Tibial artery (tissue), 4 donors: Measurements from ENCODE around the gene GAPVD1.
"Not testable (repeated sequence)": the region's sequence is repeated elsewhere in the genome, so short reads cannot be mapped to it uniquely, and the experiment has no call there.

Experiments
- DNase-seq, 2 donors: peaks; one replicate each; pipeline ENCODE4 v3.0.0-alpha.2; 2019
- H3K27ac ChIP-seq, 2 donors: fragments of 200-600 bp; sonication (generic) in 1 of 2; 1 replicate in 1 of 2; 2 replicates in 1 of 2; pipeline ENCODE4 v1.5.1; 2018 to 2019; ENCODE audit warnings: mild to moderate bottlenecking in 1 of 2
- H3K27me3 ChIP-seq, 2 donors: fragments of 200-600 bp; sonication (generic) in 1 of 2; one replicate each; pipeline versions ENCODE4 v1.5.1 to v1.6.0; 2016 to 2019
- H3K36me3 ChIP-seq, 3 donors: fragments of 200-600 bp; sonication (generic) in 2 of 3; one replicate each; pipeline ENCODE4 v1.5.1; 2016 to 2019; ENCODE audit warnings: mild to moderate bottlenecking in 2 of 3
- H3K4me1 ChIP-seq, 4 donors: fragments of 200-600 bp; sonication (generic) in 2 of 4; 1 replicate in 3 of 4; 2 replicates in 1 of 4; pipeline ENCODE4 v1.5.1; 2016 to 2019
- H3K4me3 ChIP-seq, 2 donors: fragments of 200-600 bp; sonication (generic) in 1 of 2; 1 replicate in 1 of 2; 2 replicates in 1 of 2; pipeline ENCODE4 v1.5.1; 2018 to 2019; ENCODE audit warnings: mild to moderate bottlenecking in 2 of 2
- H3K9me3 ChIP-seq, 3 donors: fragments of 200-600 bp; sonication (generic) in 1 of 3; one replicate each; pipeline ENCODE4 v1.5.1; 2016 to 2019
- intact Hi-C: fragments of 100-400 bp; cut with DNase I; formaldehyde crosslinking; loops from one replicate; pipeline ENCODE4 v1.15.0; 2023; ENCODE audit warnings: low total_unique reads
- TF ChIP-seq, protein P1 (sequence below), 2 experiments: fragments of 200-600 bp in 1 of 2; fragments of 450-650 bp in 1 of 2; IDR thresholded peaks; one replicate each; pipeline ENCODE4 v1.5.1; 2017 to 2019; ENCODE audit warnings: antibody characterized with exemption in 2 of 2, mild to moderate bottlenecking in 1 of 2, moderate library complexity in 1 of 2

Gene GAPVD1

DNA sequence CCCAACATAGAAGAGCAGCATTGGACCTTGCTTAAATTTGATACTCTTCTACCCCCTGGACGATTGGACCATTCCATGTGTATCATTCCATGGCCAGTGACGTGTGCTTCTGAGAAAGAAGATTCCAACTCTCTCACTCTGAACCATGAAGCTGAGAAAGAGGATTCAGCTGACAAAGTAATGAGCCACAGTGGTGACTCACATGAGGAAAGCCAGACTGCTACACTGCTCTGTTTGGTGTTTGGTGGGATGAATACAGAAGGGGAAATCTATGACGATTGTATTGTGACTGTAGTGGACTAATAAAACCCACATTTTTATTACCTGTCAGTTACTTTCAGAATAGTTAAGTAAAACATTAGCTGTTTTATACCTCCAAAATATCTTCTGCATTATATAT is 27.9 kb upstream of the GAPVD1 start:
- TF ChIP-seq, protein P1, sequence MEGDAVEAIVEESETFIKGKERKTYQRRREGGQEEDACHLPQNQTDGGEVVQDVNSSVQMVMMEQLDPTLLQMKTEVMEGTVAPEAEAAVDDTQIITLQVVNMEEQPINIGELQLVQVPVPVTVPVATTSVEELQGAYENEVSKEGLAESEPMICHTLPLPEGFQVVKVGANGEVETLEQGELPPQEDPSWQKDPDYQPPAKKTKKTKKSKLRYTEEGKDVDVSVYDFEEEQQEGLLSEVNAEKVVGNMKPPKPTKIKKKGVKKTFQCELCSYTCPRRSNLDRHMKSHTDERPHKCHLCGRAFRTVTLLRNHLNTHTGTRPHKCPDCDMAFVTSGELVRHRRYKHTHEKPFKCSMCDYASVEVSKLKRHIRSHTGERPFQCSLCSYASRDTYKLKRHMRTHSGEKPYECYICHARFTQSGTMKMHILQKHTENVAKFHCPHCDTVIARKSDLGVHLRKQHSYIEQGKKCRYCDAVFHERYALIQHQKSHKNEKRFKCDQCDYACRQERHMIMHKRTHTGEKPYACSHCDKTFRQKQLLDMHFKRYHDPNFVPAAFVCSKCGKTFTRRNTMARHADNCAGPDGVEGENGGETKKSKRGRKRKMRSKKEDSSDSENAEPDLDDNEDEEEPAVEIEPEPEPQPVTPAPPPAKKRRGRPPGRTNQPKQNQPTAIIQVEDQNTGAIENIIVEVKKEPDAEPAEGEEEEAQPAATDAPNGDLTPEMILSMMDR (IDR thresholded peaks at IDR 0.05): no peak
- intact Hi-C loops: no loop called here
- no peaks in the 10 kb centered on the region for H3K9me3 ChIP-seq
- no peaks in the 10 kb centered on the region for H3K27me3 ChIP-seq
- H3K36me3 ChIP-seq: peaks cover 38 to 95% (median 62%) of the 10 kb centered on the region in 3 donors
- H3K4me3 ChIP-seq: no peak overlapping the region
- H3K27ac ChIP-seq: no peak overlapping the region
- peaks cover 0 to 41% (median 27%) of the 10 kb centered on the region in 4 donors for H3K4me1 ChIP-seq
- no peak for DNase-seq

DNA sequence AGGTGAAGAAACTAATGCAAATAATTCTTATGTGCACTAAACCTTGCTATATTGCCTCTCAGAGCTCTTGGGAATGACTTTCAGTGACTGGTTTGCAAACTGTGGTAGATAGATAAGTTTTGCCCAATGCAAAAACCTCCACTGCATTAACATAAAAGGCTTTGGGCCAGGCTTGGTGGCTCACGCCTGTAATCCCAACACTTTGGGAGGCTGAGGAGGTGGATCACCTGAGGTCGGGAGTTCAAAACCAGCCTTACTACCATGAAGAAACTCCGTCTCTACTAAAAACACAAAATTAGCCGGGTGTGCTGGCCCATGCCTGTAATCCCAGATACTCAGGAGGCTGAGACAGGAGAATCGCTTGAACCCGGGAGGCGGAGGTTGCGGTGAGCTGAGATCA is 27.5 kb upstream of the GAPVD1 start:
- DNase-seq, H3K27ac ChIP-seq, intact Hi-C loops: not testable (repeated sequence)

GRCh38 chr9:125235804-125236519 is 25.7 kb upstream of the GAPVD1 start:
- peak overlapping the region in 1 of 2 donors; percentile 1 for H3K27ac ChIP-seq
- TF ChIP-seq, protein P1 (IDR thresholded peaks at IDR 0.05): no peak
- H3K27me3 ChIP-seq: no peaks in the 10 kb centered on the region
- intact Hi-C loops: no loop called here
- DNase-seq: no peak
- peaks cover 0 to 57% (median 42%) of the 10 kb centered on the region in 4 donors for H3K4me1 ChIP-seq
- H3K4me3 ChIP-seq: no peak overlapping the region
- no peaks in the 10 kb centered on the region for H3K9me3 ChIP-seq
- H3K36me3 ChIP-seq: peaks cover 48 to 83% (median 61%) of the 10 kb centered on the region in 3 donors

More for the DNA sequence above, 27.5 kb upstream of the GAPVD1 start:
- not testable (repeated sequence) for H3K27me3 ChIP-seq, H3K9me3 ChIP-seq, H3K4me3 ChIP-seq
- H3K36me3 ChIP-seq: peaks cover 42 to 95% (median 66%) of the 10 kb centered on the region in 3 donors
- peaks cover 0 to 46% (median 31%) of the 10 kb centered on the region in 4 donors for H3K4me1 ChIP-seq

DNA sequence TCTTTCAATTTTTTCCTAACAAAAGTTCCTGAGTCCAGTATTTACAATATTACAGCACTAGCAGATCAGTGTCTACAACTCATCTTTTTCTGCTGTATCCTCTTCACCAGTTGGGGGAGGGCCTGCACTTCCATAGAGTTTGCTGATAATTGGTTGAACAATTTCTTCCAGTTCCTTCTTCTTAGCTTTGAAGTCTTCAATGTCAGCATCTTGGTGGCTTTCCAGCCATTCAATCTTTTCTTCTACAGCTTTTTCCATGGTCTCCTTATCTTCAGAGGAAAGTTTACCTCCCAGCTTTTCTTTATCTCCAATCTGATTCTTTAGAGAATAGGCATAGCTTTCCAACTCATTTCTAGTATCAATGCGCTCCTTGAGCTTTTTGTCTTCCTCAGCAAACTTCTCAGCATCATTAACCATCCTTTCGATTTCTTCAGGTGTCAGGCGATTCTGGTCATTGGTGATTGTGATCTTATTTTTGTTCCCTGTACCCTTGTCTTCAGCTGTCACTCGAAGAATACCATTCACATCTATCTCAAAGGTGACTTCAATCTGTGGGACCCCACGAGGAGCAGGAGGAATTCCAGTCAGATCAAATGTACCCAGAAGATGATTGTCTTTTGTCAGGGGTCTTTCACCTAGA is 25.0 kb upstream of the GAPVD1 start:
- DNase-seq, H3K27ac ChIP-seq, intact Hi-C loops, H3K4me3 ChIP-seq, H3K27me3 ChIP-seq, H3K9me3 ChIP-seq: not testable (repeated sequence)
- peaks cover 43 to 76% (median 61%) of the 10 kb centered on the region in 3 donors for H3K36me3 ChIP-seq
- peaks cover 0 to 57% (median 42%) of the 10 kb centered on the region in 4 donors for H3K4me1 ChIP-seq

GRCh38 chr9:125238127-125238914 is 23.3 kb upstream of the GAPVD1 start:
- no peak for DNase-seq
- no peaks in the 10 kb centered on the region for H3K9me3 ChIP-seq
- TF ChIP-seq, protein P1 (IDR thresholded peaks at IDR 0.05): no peak
- H3K27me3 ChIP-seq: no peaks in the 10 kb centered on the region
- peak overlapping the region in 1 of 2 donors; percentile 90 for H3K4me3 ChIP-seq
- H3K36me3 ChIP-seq: peaks cover 36 to 60% (median 60%) of the 10 kb centered on the region in 3 donors
- H3K4me1 ChIP-seq: peaks cover 0 to 71% (median 49%) of the 10 kb centered on the region in 4 donors
- intact Hi-C loops: no loop called here
- H3K27ac ChIP-seq: no peak overlapping the region

DNA sequence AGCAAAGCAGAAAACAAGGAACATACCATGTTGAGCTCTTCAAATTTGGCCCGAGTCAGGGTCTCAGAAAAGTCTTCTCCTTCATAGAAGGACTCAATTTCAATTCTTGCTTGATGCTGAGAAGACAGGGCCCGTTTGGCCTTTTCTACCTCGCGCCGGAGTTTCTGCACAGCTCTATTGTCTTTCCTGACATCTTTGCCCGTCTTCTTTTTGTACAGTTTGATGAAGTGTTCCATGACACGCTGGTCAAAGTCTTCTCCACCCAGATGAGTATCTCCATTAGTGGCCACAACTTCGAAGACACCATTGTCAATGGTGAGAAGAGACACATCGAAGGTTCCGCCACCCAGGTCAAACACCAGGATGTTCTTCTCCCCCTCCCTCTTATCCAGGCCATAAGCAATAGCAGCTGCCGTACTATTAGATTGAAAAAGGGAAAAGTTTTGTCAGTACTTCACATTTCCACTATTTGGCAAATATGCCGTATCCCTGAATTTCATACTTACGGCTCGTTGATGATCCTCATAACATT is 22.6 kb upstream of the GAPVD1 start:
- Histone ChIP-seq H3K9me3 (no peaks in the 10 kb centered on the region), H3K27me3 (no peaks in the 10 kb centered on the region), H3K4me3 (peak overlapping the region; percentile 90 to 94), H3K36me3 (peaks cover 36 to 53% (median 53%) of the 10 kb centered on the region in 3 donors), H3K4me1 (peaks cover 0 to 71% (median 49%) of the 10 kb centered on the region in 4 donors), H3K27ac (peak overlapping the region in 1 of 2 donors; percentile 96)
- intact Hi-C loops: no loop called here
- TF ChIP-seq, protein P1 (IDR thresholded peaks at IDR 0.05): no peak
- DNase-seq: no peak
